ENCODE results near the gene ADAMTS13.
"Not testable (repeated sequence)": the region's sequence is repeated elsewhere in the genome, so short reads cannot be mapped to it uniquely, and the experiment has no call there.

The ADAMTS13 gene

GRCh38 chr9:133421615-133422542, at the start of gene ADAMTS13:
TSS of gene ADAMTS13 (plus strand) at chr9:133422367. CDS start at chr9:133422444, 77 bp downstream.
- DNase-seq: peak; percentile 70

- no peak for DNase-seq
Measured at GRCh38 chr9:133374612-133375115, 47.5 kb upstream of the ADAMTS13 start.

- peak; percentile 51 for DNase-seq
Measured at GRCh38 chr9:133375116-133375723, 46.9 kb upstream of the ADAMTS13 start.

GRCh38 chr9:133375724-133376654, 46.2 kb upstream of the ADAMTS13 start, which contains the start of the genes STKLD1 and SURF4:
TSS of gene STKLD1 (plus strand) at chr9:133376366. CDS start at chr9:133376474, 108 bp downstream.
TSS of gene SURF4 (minus strand) at chr9:133376060. CDS start at chr9:133375969, 91 bp downstream.
- peak; percentile 98 for DNase-seq

GRCh38 chr9:133377280-133377679, 44.9 kb upstream of the ADAMTS13 start:
- not testable (repeated sequence) for DNase-seq

GRCh38 chr9:133377721-133378216, 44.4 kb upstream of the ADAMTS13 start:
- DNase-seq: no peak

GRCh38 chr9:133378408-133378962, 43.7 kb upstream of the ADAMTS13 start:
- no peak for DNase-seq

GRCh38 chr9:133379153-133380086, 42.7 kb upstream of the ADAMTS13 start:
- DNase-seq: no peak

- no peak for DNase-seq
Measured at GRCh38 chr9:133380734-133381133, 41.4 kb upstream of the ADAMTS13 start.

- no peak for DNase-seq
Measured at GRCh38 chr9:133382507-133383141, 39.5 kb upstream of the ADAMTS13 start.

GRCh38 chr9:133383438-133383837, 38.7 kb upstream of the ADAMTS13 start:
- DNase-seq: no peak

GRCh38 chr9:133384736-133385321, 37.3 kb upstream of the ADAMTS13 start:
- DNase-seq: no peak

GRCh38 chr9:133385452-133385851, 36.7 kb upstream of the ADAMTS13 start:
- DNase-seq: no peak

- DNase-seq: no peak
Measured at GRCh38 chr9:133386338-133386737, 35.8 kb upstream of the ADAMTS13 start.

- no peak for DNase-seq
Measured at GRCh38 chr9:133387680-133388079, 34.5 kb upstream of the ADAMTS13 start.

- no peak for DNase-seq
Measured at GRCh38 chr9:133389025-133389557, 33.1 kb upstream of the ADAMTS13 start.

GRCh38 chr9:133389562-133389961, 32.6 kb upstream of the ADAMTS13 start:
- no peak for DNase-seq

GRCh38 chr9:133390713-133391112, 31.5 kb upstream of the ADAMTS13 start:
- DNase-seq: no peak

- DNase-seq: not testable (repeated sequence)
Measured at GRCh38 chr9:133391449-133391848, 30.7 kb upstream of the ADAMTS13 start.

GRCh38 chr9:133392308-133392707, 29.9 kb upstream of the ADAMTS13 start:
- DNase-seq: not testable (repeated sequence)
